Karpas-422 (cell line): ENCODE measurements around the gene SCFD2. TPM values are rescaled to one million over a fixed set of nuclear protein-coding genes. Genes with fewer than 3 reads are reported as not detected.

Source experiments
- DNase-seq: peaks from one replicate; pipeline ENCODE4 v3.0.0-alpha.2; 2015
- H2AFZ ChIP-seq: fragments of 200-600 bp; sonication (generic); 2 replicates; pipeline ENCODE4 v1.6.1; 2014; ENCODE audit warnings: antibody characterized with exemption, low read length, mixed read lengths
- H3K27ac ChIP-seq: fragments of 200-600 bp; sonication (generic); 2 replicates; pipeline ENCODE4 v1.5.1; 2014; ENCODE audit warnings: mild to moderate bottlenecking, low read length, moderate library complexity
- H3K27me3 ChIP-seq: fragments of 200-600 bp; sonication (generic); 2 replicates; pipeline ENCODE4 v1.6.1; 2014; ENCODE audit warnings: low read length, mixed read lengths
- H3K36me3 ChIP-seq: fragments of 200-600 bp; sonication (generic); 2 replicates; pipeline ENCODE4 v1.6.1; 2014; ENCODE audit warnings: low read length, mixed read lengths; ENCODE audit not compliant: insufficient read depth
- H3K4me1 ChIP-seq: fragments of 200-600 bp; sonication (generic); 2 replicates; pipeline ENCODE4 v1.6.1; 2014; ENCODE audit warnings: mild to moderate bottlenecking, low read length, mixed read lengths
- H3K4me2 ChIP-seq: fragments of 200-600 bp; sonication (generic); 2 replicates; pipeline ENCODE4 v1.6.1; 2014; ENCODE audit warnings: low read length, low read depth, mild to moderate bottlenecking; ENCODE audit not compliant: poor library complexity, severe bottlenecking
- H3K4me3 ChIP-seq: fragments of 200-600 bp; sonication (generic); 2 replicates; pipeline ENCODE4 v1.5.1; 2014; ENCODE audit warnings: mild to moderate bottlenecking, antibody characterized with exemption, low read length, mixed read lengths
- H3K79me2 ChIP-seq: fragments of 200-600 bp; sonication (generic); 2 replicates; pipeline ENCODE4 v1.6.1; 2014; ENCODE audit warnings: mild to moderate bottlenecking, low read length, mixed read lengths
- H3K9ac ChIP-seq: fragments of 200-600 bp; sonication (generic); 2 replicates; pipeline ENCODE4 v1.6.0; 2014; ENCODE audit warnings: low read length
- H3K9me2 ChIP-seq: fragments of 200-600 bp; sonication (generic), shearing (Covaris generic); replicated peaks from 2 replicates; pipeline ENCODE4 v1.6.0; 2014; ENCODE audit warnings: mild to moderate bottlenecking, low read length, moderate library complexity; ENCODE audit not compliant: insufficient read depth
- H3K9me3 ChIP-seq: fragments of 300-700, 200-600 bp; sonication (generic); 2 replicates; pipeline ENCODE4 v1.6.1; 2014; ENCODE audit warnings: low read length, mixed read lengths
- H4K20me1 ChIP-seq: fragments of 200-600 bp; sonication (generic); 2 replicates; pipeline ENCODE4 v1.6.1; 2014; ENCODE audit warnings: mild to moderate bottlenecking, antibody characterized with exemption, low read length, low read depth; ENCODE audit not compliant: insufficient read depth
- total RNA-seq: library from RNA; depleted of rRNA; stranded (reverse); fragments of >200 nt; shearing (Covaris generic); gene quantifications from 2 replicates; pipeline ENCODE4 v1.2.3, GENCODE V29; 2014; ENCODE audit warnings: low replicate concordance

The SCFD2 gene
- total RNA-seq, 1 experiment from 2014 or later = 28.5 TPM

- Histone ChIP-seq H3K4me1 (no peaks in the 10 kb centered on the region), H3K9ac (no peak overlapping the region), H4K20me1 (peaks cover 9% of the 10 kb centered on the region; the same call in 1 of the 2 replicates), H3K9me3 (no peaks in the 10 kb centered on the region), H3K4me2 (no peak overlapping the region), H3K79me2 (no peaks in the 10 kb centered on the region), H3K27ac (no peak overlapping the region), H3K9me2 (no peaks in the 10 kb centered on the region), H3K27me3 (no peaks in the 10 kb centered on the region), H3K36me3 (no peaks in the 10 kb centered on the region), H2AFZ (no peak overlapping the region), H3K4me3 (no peak overlapping the region)
- DNase-seq = no peak
These were observed 339.6 kb downstream of the SCFD2 start for GRCh38 chr4:53026233-53026632.

GRCh38 chr4:53023677-53024299, 342.1 kb downstream of the SCFD2 start:
- Histone ChIP-seq H3K9me2 (no peaks in the 10 kb centered on the region), H3K4me1 (no peaks in the 10 kb centered on the region), H3K27ac (no peak overlapping the region), H3K27me3 (no peaks in the 10 kb centered on the region), H4K20me1 (peaks cover 13% of the 10 kb centered on the region; the same call in 1 of the 2 replicates), H3K9me3 (no peaks in the 10 kb centered on the region), H3K4me3 (no peak overlapping the region), H3K4me2 (no peak overlapping the region), H3K9ac (no peak overlapping the region), H3K36me3 (no peaks in the 10 kb centered on the region), H2AFZ (no peak overlapping the region), H3K79me2 (no peaks in the 10 kb centered on the region)
- DNase-seq = no peak

- H3K4me1 ChIP-seq = no peaks in the 10 kb centered on the region
- no peaks in the 10 kb centered on the region for H3K36me3 ChIP-seq
- no peak overlapping the region for H2AFZ ChIP-seq
- H3K9me3 ChIP-seq = no peaks in the 10 kb centered on the region
- H3K27me3 ChIP-seq = no peaks in the 10 kb centered on the region
- H3K4me2 ChIP-seq = no peak overlapping the region
- no peak for DNase-seq
- peaks cover 16% of the 10 kb centered on the region; the same call in 1 of the 2 replicates for H4K20me1 ChIP-seq
- no peaks in the 10 kb centered on the region for H3K79me2 ChIP-seq
- H3K9ac ChIP-seq = no peak overlapping the region
- no peak overlapping the region for H3K4me3 ChIP-seq
- H3K27ac ChIP-seq = no peak overlapping the region
- H3K9me2 ChIP-seq = no peaks in the 10 kb centered on the region
These were observed 343.3 kb downstream of the SCFD2 start for GRCh38 chr4:53022513-53023100.

- Histone ChIP-seq H3K4me2 (no peak overlapping the region), H3K27me3 (no peaks in the 10 kb centered on the region), H3K9me3 (no peaks in the 10 kb centered on the region), H3K9ac (no peak overlapping the region), H3K27ac (no peak overlapping the region), H4K20me1 (peaks cover 18% of the 10 kb centered on the region; the same call in 1 of the 2 replicates), H2AFZ (no peak overlapping the region), H3K79me2 (no peaks in the 10 kb centered on the region), H3K9me2 (no peaks in the 10 kb centered on the region), H3K4me3 (no peak overlapping the region), H3K4me1 (no peaks in the 10 kb centered on the region), H3K36me3 (no peaks in the 10 kb centered on the region)
- no peak for DNase-seq
These were observed 343.9 kb downstream of the SCFD2 start for GRCh38 chr4:53021754-53022512.

GRCh38 chr4:53019485-53020382, 346.1 kb downstream of the SCFD2 start:
- H3K79me2 ChIP-seq = no peaks in the 10 kb centered on the region
- peaks cover 13% of the 10 kb centered on the region; the same call in 1 of the 2 replicates for H4K20me1 ChIP-seq
- no peak overlapping the region for H3K9ac ChIP-seq
- H3K4me3 ChIP-seq = no peak overlapping the region
- no peaks in the 10 kb centered on the region for H3K9me3 ChIP-seq
- no peak overlapping the region for H2AFZ ChIP-seq
- H3K27ac ChIP-seq = no peak overlapping the region
- no peaks in the 10 kb centered on the region for H3K27me3 ChIP-seq
- no peaks in the 10 kb centered on the region for H3K36me3 ChIP-seq
- no peak overlapping the region for H3K4me2 ChIP-seq
- no peaks in the 10 kb centered on the region for H3K9me2 ChIP-seq
- H3K4me1 ChIP-seq = no peaks in the 10 kb centered on the region
- no peak for DNase-seq

GRCh38 chr4:53018471-53018870, 347.4 kb downstream of the SCFD2 start:
- no peaks in the 10 kb centered on the region for H3K27me3 ChIP-seq
- H3K9me3 ChIP-seq = no peaks in the 10 kb centered on the region
- H3K4me1 ChIP-seq = no peaks in the 10 kb centered on the region
- no peak overlapping the region for H3K4me3 ChIP-seq
- H2AFZ ChIP-seq = no peak overlapping the region
- no peak overlapping the region for H3K9ac ChIP-seq
- no peak overlapping the region for H3K4me2 ChIP-seq
- H3K27ac ChIP-seq = no peak overlapping the region
- H3K36me3 ChIP-seq = no peaks in the 10 kb centered on the region
- H3K9me2 ChIP-seq = no peaks in the 10 kb centered on the region
- no peak for DNase-seq
- peaks cover 10% of the 10 kb centered on the region; the same call in 1 of the 2 replicates for H4K20me1 ChIP-seq
- H3K79me2 ChIP-seq = no peaks in the 10 kb centered on the region

- Histone ChIP-seq H3K27me3 (no peaks in the 10 kb centered on the region), H3K9ac (no peak overlapping the region), H3K4me1 (no peaks in the 10 kb centered on the region), H3K9me2 (no peaks in the 10 kb centered on the region), H3K27ac (no peak overlapping the region), H3K79me2 (no peaks in the 10 kb centered on the region), H2AFZ (no peak overlapping the region), H4K20me1 (peaks cover 10% of the 10 kb centered on the region; the same call in 1 of the 2 replicates), H3K4me3 (no peak overlapping the region), H3K9me3 (no peaks in the 10 kb centered on the region), H3K36me3 (no peaks in the 10 kb centered on the region), H3K4me2 (no peak overlapping the region)
- no peak for DNase-seq
These were observed 349.6 kb downstream of the SCFD2 start for GRCh38 chr4:53016099-53016820.
